Keratinocyte (primary cell): Measurements from ENCODE around the gene SHE.

Source experiments
- CTCF ChIP-seq, 3 experiments: IDR thresholded peaks in 1 of 3; conservative IDR thresholded peaks in 1 of 3; optimal IDR thresholded peaks in 1 of 3; 2 replicates in 2 of 3; 3 replicates in 1 of 3; pipeline versions ENCODE3 to v1.5.1; 2011; ENCODE audit warnings: low read length in 3 of 3, mild to moderate bottlenecking in 3 of 3, moderate library complexity in 2 of 3, control low read depth in 1 of 3, inconsistent platforms in 1 of 3; ENCODE audit not compliant: insufficient read depth in 2 of 3; ENCODE audit errors: extremely low read depth in 1 of 3
- EZH2 ChIP-seq: IDR thresholded peaks from one replicate; pipeline ENCODE4 v1.6.1; 2012; ENCODE audit warnings: inconsistent platforms, mild to moderate bottlenecking, low read length, moderate library complexity

GRCh38 chr1:154519591-154519991 is 17.4 kb upstream of the SHE start:
- no peak for TF ChIP-seq EZH2
- no peak for TF ChIP-seq CTCF (optimal IDR thresholded peaks at IDR 0.05 in 1 of 3, IDR thresholded peaks at IDR 0.05 in 1 of 3, conservative IDR thresholded peaks at IDR 0.05 in 1 of 3; ENCODE audit: extremely low read depth in 1 of 3, insufficient read depth in 2 of 3, low read length in 3 of 3)
